IMR-90 (cell line): ENCODE data around the gene REEP2. TPM values are rescaled to one million over a fixed set of nuclear protein-coding genes. Genes with fewer than 3 reads are reported as not detected.
"Not testable (repeated sequence)": the region's sequence is repeated elsewhere in the genome, so short reads cannot be mapped to it uniquely, and the experiment has no call there.

ENCODE experiments used
- ATAC-seq: fragments of 200-7000 bp; cut with Tn5 transposase; 2 replicates; pipeline ENCODE4 v1.9.1; 2020; ENCODE audit warnings: low read depth, mild to moderate bottlenecking, moderate library complexity
- BruUV-seq: library from RNA; stranded (reverse); fragments of 400-500 nt; replicated peaks from 2 replicates; lab custom pipeline; 2021; lab: Mats Ljungman, UMichigan
- CTCF ChIA-PET: fragments of 300-600 bp; formaldehyde crosslinking; extraction: SDS; loops from one replicate; lab custom pipeline; 2021; ENCODE audit warnings: antibody characterized with exemption; lab: Yijun Ruan, JAX
- POLR2A ChIA-PET: fragments of 300-600 bp; sonication (Branson Sonifier 250); formaldehyde crosslinking; loops from one replicate; lab custom pipeline; 2022; ENCODE audit warnings: antibody characterized with exemption; ENCODE audit not compliant: unreplicated experiment; lab: Charles Lee
- DNase-seq: peaks from one replicate; pipeline ENCODE4 v3.0.0; 2013
- H2AFZ ChIP-seq: replicated peaks from 2 replicates; pipeline ENCODE3; 2013; ENCODE audit warnings: low read length, mild to moderate bottlenecking; ENCODE audit not compliant: poor library complexity
- H2AK5ac ChIP-seq: 2 replicates; pipeline ENCODE4 v1.6.1; 2013; ENCODE audit warnings: low read depth, low read length, inconsistent platforms
- H2AK9ac ChIP-seq: replicated peaks from 2 replicates; pipeline ENCODE3; 2013; ENCODE audit warnings: mild to moderate bottlenecking, low read depth, low read length, moderate library complexity; ENCODE audit not compliant: poor library complexity
- H2BK120ac ChIP-seq: 2 replicates; pipeline ENCODE4 v1.6.1; 2013; ENCODE audit warnings: low read depth, low read length, inconsistent platforms
- H2BK15ac ChIP-seq: 3 replicates; pipeline ENCODE4 v1.6.1; 2013; ENCODE audit warnings: low read depth, low read length, inconsistent platforms
- H2BK20ac ChIP-seq: 2 replicates; pipeline ENCODE4 v1.6.1; 2013; ENCODE audit warnings: low read depth, mild to moderate bottlenecking, inconsistent platforms, low read length, moderate library complexity
- H2BK5ac ChIP-seq: 2 replicates; pipeline ENCODE4 v1.6.1; 2013; ENCODE audit warnings: mild to moderate bottlenecking, low read depth, low read length, inconsistent platforms; ENCODE audit not compliant: poor library complexity, severe bottlenecking
- H3K14ac ChIP-seq: replicated peaks from 2 replicates; pipeline ENCODE4 v1.6.1; 2013; ENCODE audit warnings: low read depth, low read length, inconsistent platforms
- H3K18ac ChIP-seq: 2 replicates; pipeline ENCODE4 v1.6.1; 2013; ENCODE audit warnings: low read depth, low read length, control low read depth
- H3K23ac ChIP-seq: 2 replicates; pipeline ENCODE4 v1.6.1; 2013; ENCODE audit warnings: low read depth, low read length, inconsistent platforms
- H3K27ac ChIP-seq: 2 replicates; pipeline ENCODE4 v1.5.1; 2013; ENCODE audit warnings: mild to moderate bottlenecking, control low read depth, low read length; ENCODE audit not compliant: insufficient read depth
- H3K27me3 ChIP-seq: 2 replicates; pipeline ENCODE4 v1.6.1; 2013; ENCODE audit warnings: low read length; ENCODE audit not compliant: control insufficient read depth, insufficient read depth
- H3K36me3 ChIP-seq: 2 replicates; pipeline ENCODE4 v1.6.1; 2013; ENCODE audit warnings: low read length, mixed read lengths; ENCODE audit not compliant: control insufficient read depth, insufficient read depth
- H3K4ac ChIP-seq: 2 replicates; pipeline ENCODE4 v1.6.1; 2013; ENCODE audit warnings: low read depth, low read length, inconsistent platforms
- H3K4me1 ChIP-seq: 2 replicates; pipeline ENCODE4 v1.6.1; 2013; ENCODE audit warnings: low read length, mixed read lengths; ENCODE audit not compliant: control insufficient read depth, insufficient read depth
- H3K4me2 ChIP-seq: 2 replicates; pipeline ENCODE4 v1.6.1; 2013; ENCODE audit warnings: low read depth, mild to moderate bottlenecking, control low read depth, low read length, moderate library complexity
- H3K4me3 ChIP-seq: 2 replicates; pipeline ENCODE4 v1.5.1; 2013; ENCODE audit warnings: low read depth, mild to moderate bottlenecking, control low read depth, low read length, moderate library complexity; ENCODE audit not compliant: insufficient read depth
- H3K56ac ChIP-seq: 2 replicates; pipeline ENCODE4 v1.6.1; 2013; ENCODE audit warnings: low read length, inconsistent platforms; ENCODE audit not compliant: insufficient read depth; ENCODE audit errors: extremely low read depth
- H3K79me1 ChIP-seq, 2 experiments: 2 replicates each; pipeline ENCODE4 v1.6.1; 2013; ENCODE audit warnings: low read length in 2 of 2, inconsistent platforms in 1 of 2, low read depth in 1 of 2
- H3K9ac ChIP-seq: 2 replicates; pipeline ENCODE4 v1.6.1; 2013; ENCODE audit warnings: low read depth, low read length, control low read depth
- H3K9me1 ChIP-seq: 2 replicates; pipeline ENCODE4 v1.6.1; 2013; ENCODE audit warnings: low read length, inconsistent platforms; ENCODE audit not compliant: insufficient read depth
- H3K9me3 ChIP-seq: 2 replicates; pipeline ENCODE4 v1.6.1; 2013; ENCODE audit warnings: low read length; ENCODE audit not compliant: control insufficient read depth, insufficient read depth
- H4K20me1 ChIP-seq: 2 replicates; pipeline ENCODE4 v1.6.1; 2013; ENCODE audit warnings: low read length, inconsistent platforms; ENCODE audit not compliant: insufficient read depth
- H4K5ac ChIP-seq: 2 replicates; pipeline ENCODE4 v1.6.1; 2013; ENCODE audit warnings: mild to moderate bottlenecking, low read depth, low read length, control low read depth
- H4K8ac ChIP-seq, 2 experiments: 2 replicates each; pipeline ENCODE4 v1.6.1; 2013; ENCODE audit warnings: low read depth in 2 of 2, low read length in 2 of 2, control low read depth in 1 of 2, inconsistent platforms in 1 of 2
- H4K91ac ChIP-seq: 2 replicates; pipeline ENCODE4 v1.6.1; 2013; ENCODE audit warnings: low read depth, low read length, inconsistent platforms; ENCODE audit not compliant: insufficient read depth
- WGBS, 2 experiments: methylation state at CpG; one replicate each; pipeline versions ENCODE4 v1.1.5 to v1.1.7; 2013; ENCODE audit warnings: missing lambda C conversion rate in 2 of 2; ENCODE audit not compliant: insufficient read length in 1 of 2; ENCODE audit errors: extremely low coverage in 2 of 2; 5-methylcytosine and 5-hydroxymethylcytosine counted together
- dilution Hi-C: fragments of 300-500 bp; cut with HindIII; formaldehyde crosslinking; loops from one replicate; pipeline ENCODE4 v1.14.3; 2018; ENCODE audit warnings: low sequenced_read_pairs; ENCODE audit not compliant: unreplicated experiment
- in situ Hi-C: fragments of 300-500 bp; cut with MboI; formaldehyde crosslinking; loops from 3 replicates; pipeline ENCODE4 v1.14.3; 2019; ENCODE audit warnings: low sequenced_read_pairs, inconsistent platforms, mixed read lengths
- intact Hi-C: fragments of 100-400 bp; cut with micrococcal nuclease; formaldehyde crosslinking; loops from 2 replicates; pipeline ENCODE4 v1.10.0; 2022
- polyA plus RNA-seq, 3 experiments: library from polyadenylated mRNA; depleted of rRNA; stranded (reverse); fragments of >200 nt; gene quantifications; 2 replicates each; pipeline ENCODE4 v1.2.3, GENCODE V29; 2012; ENCODE audit warnings: low replicate concordance in 1 of 3
- total RNA-seq: library from RNA; depleted of rRNA; stranded (reverse); fragments of >200 nt; gene quantifications from 2 replicates; pipeline ENCODE4 v1.2.3, GENCODE V29; 2012

The REEP2 gene
- total and polyA plus RNA-seq, 2 of the 4 experiments (the other 2 are of a cell fraction) = 12.4 to 17.0 TPM

DNA sequence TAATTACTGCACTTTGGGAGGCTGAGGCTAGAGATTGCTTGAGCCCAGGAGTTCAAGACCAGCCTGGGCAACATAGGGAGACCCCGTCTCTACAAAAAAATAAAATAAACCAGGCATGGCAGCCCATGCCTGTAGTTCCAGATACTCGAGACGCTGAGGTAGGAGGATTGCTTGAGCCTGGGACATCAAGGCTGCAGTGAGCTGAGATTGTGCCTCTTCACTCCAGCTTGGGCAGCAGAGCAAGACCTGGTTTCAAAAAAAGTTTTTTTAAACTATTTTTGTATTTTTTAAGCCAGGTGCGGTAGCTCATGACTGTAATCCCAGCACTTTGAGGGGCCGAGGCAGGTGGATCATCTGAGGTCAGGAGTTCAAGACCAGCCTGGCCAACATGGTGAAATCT, 34.3 kb downstream of the REEP2 start:
- H3K56ac ChIP-seq, H4K91ac ChIP-seq, CTCF ChIA-PET, H3K4ac ChIP-seq, H3K14ac ChIP-seq, H3K9ac ChIP-seq, H2AK9ac ChIP-seq, H3K4me3 ChIP-seq, BruUV-seq, H2BK15ac ChIP-seq, H4K8ac ChIP-seq, POLR2A ChIA-PET, H2BK5ac ChIP-seq, intact Hi-C loops, H3K79me1 ChIP-seq, H3K27me3 ChIP-seq, H3K4me2 ChIP-seq, H2BK120ac ChIP-seq, H2AK5ac ChIP-seq, ATAC-seq, H3K18ac ChIP-seq, H3K9me3 ChIP-seq, H3K23ac ChIP-seq, H3K27ac ChIP-seq, dilution Hi-C loops, H2AFZ ChIP-seq, H2BK20ac ChIP-seq, in situ Hi-C loops, DNase-seq, H3K36me3 ChIP-seq, H3K4me1 ChIP-seq, H4K5ac ChIP-seq: not testable (repeated sequence)
- peaks cover 29% of the 10 kb centered on the region for H4K20me1 ChIP-seq
- 100% methylated on average over 1 of the region's 5 CpGs; no CpG with 5 or more reads in 1 of the 2 experiments for WGBS, 2 experiments
- peaks cover 11% of the 10 kb centered on the region for H3K9me1 ChIP-seq
